ENCODE data around the gene NRXN3. TPM values are rescaled to one million over a fixed set of nuclear protein-coding genes. Genes with fewer than 3 reads are reported as not detected.

Gene NRXN3
- polyA plus RNA-seq, 1 donor from 2014 or later, result 110 TPM

GRCh38 chr14:79483477-79484388 is 1313.6 kb downstream of the NRXN3 start:
- Histone ChIP-seq H3K27me3 (ENCODE audit: insufficient read depth, low read depth, low read length) (no peaks in the 10 kb centered on the region), H3K79me2 (replicated peaks; ENCODE audit: insufficient read depth, low read length) (peaks cover 11% of the 10 kb centered on the region), H3K9me2 (ENCODE audit: insufficient read depth, low read length) (no peaks in the 10 kb centered on the region), H3F3A (ENCODE audit: insufficient read depth, low read length, poor library complexity, severe bottlenecking) (no peaks in the 10 kb centered on the region), H3K9me3 (ENCODE audit: low read length) (no peaks in the 10 kb centered on the region), H4K20me1 (ENCODE audit: insufficient read depth) (no peaks in the 10 kb centered on the region), H3K27ac (ENCODE audit: low read length) (no peak overlapping the region), H3K36me3 (ENCODE audit: insufficient read depth, low read length) (peaks cover 3% of the 10 kb centered on the region), H3K4me3 (ENCODE audit: low read length) (no peak overlapping the region), H2AFZ (ENCODE audit: low read depth, low read length) (no peak overlapping the region), H3K4me2 (ENCODE audit: low read length) (no peak overlapping the region), H3K9ac (ENCODE audit: low read length) (no peak overlapping the region)
- no peak for TF ChIP-seq SMC3 (conservative IDR thresholded peaks at IDR 0.05; ENCODE audit: poor library complexity)
- no peak for TF ChIP-seq CTCF (IDR thresholded peaks at IDR 0.05; ENCODE audit: poor library complexity, severe bottlenecking)
- TF ChIP-seq TAF1 (IDR thresholded peaks at IDR 0.05; ENCODE audit: low read depth), result no peak
- TF ChIP-seq EZH2 (IDR thresholded peaks at IDR 0.05; ENCODE audit: borderline replicate concordance, insufficient read depth, low read length, poor library complexity, severe bottlenecking), result no peak
- TF ChIP-seq EP300 (conservative IDR thresholded peaks at IDR 0.05; ENCODE audit: poor library complexity, severe bottlenecking), result no peak
- TF ChIP-seq MXI1 (conservative IDR thresholded peaks at IDR 0.05; ENCODE audit: poor library complexity, severe bottlenecking), result no peak

GRCh38 chr14:79487632-79488031 is 1317.5 kb downstream of the NRXN3 start:
- H3K27me3 ChIP-seq (ENCODE audit: insufficient read depth, low read depth, low read length), result no peaks in the 10 kb centered on the region
- H3K27ac ChIP-seq (ENCODE audit: low read length), result no peak overlapping the region
- no peak overlapping the region for H3K4me2 ChIP-seq (ENCODE audit: low read length)
- H3K79me2 ChIP-seq (replicated peaks; ENCODE audit: insufficient read depth, low read length), result peaks cover 6% of the 10 kb centered on the region
- TF ChIP-seq SMC3 (conservative IDR thresholded peaks at IDR 0.05; ENCODE audit: poor library complexity), result no peak
- no peak for TF ChIP-seq POLR2AphosphoS5 (IDR thresholded peaks at IDR 0.05)
- TF ChIP-seq EZH2 (IDR thresholded peaks at IDR 0.05; ENCODE audit: borderline replicate concordance, insufficient read depth, low read length, poor library complexity, severe bottlenecking), result no peak
- TF ChIP-seq REST (IDR thresholded peaks at IDR 0.05; ENCODE audit: borderline replicate concordance), result no peak
- no peak for TF ChIP-seq MXI1 (conservative IDR thresholded peaks at IDR 0.05; ENCODE audit: poor library complexity, severe bottlenecking)
- no peak for TF ChIP-seq EP300 (conservative IDR thresholded peaks at IDR 0.05; ENCODE audit: poor library complexity, severe bottlenecking)
- no peak for TF ChIP-seq CTCF (IDR thresholded peaks at IDR 0.05; ENCODE audit: poor library complexity, severe bottlenecking)
- TF ChIP-seq TAF1 (IDR thresholded peaks at IDR 0.05; ENCODE audit: low read depth), result no peak
- no peak for TF ChIP-seq RAD21 (conservative IDR thresholded peaks at IDR 0.05)
- H2AFZ ChIP-seq (ENCODE audit: low read depth, low read length), result no peak overlapping the region
- H3K36me3 ChIP-seq (ENCODE audit: insufficient read depth, low read length), result no peaks in the 10 kb centered on the region
- H3K9me3 ChIP-seq (ENCODE audit: low read length), result no peaks in the 10 kb centered on the region
- no peaks in the 10 kb centered on the region for H3K9me2 ChIP-seq (ENCODE audit: insufficient read depth, low read length)
- no peak overlapping the region for H3K9ac ChIP-seq (ENCODE audit: low read length)
- H3K4me3 ChIP-seq (ENCODE audit: low read length), result no peak overlapping the region
- H3F3A ChIP-seq (ENCODE audit: insufficient read depth, low read length, poor library complexity, severe bottlenecking), result no peaks in the 10 kb centered on the region
- H4K20me1 ChIP-seq (ENCODE audit: insufficient read depth), result no peaks in the 10 kb centered on the region
